ENCODE results near the gene LDLR.
"Not testable (repeated sequence)": the region's sequence is repeated elsewhere in the genome, so short reads cannot be mapped to it uniquely, and the experiment has no call there.

Gene LDLR

GRCh38 chr19:11094520-11094894, 5.2 kb downstream of the LDLR start:
- no peak overlapping the region for H3K4me3 ChIP-seq (ENCODE audit: low read length)
- DNase-seq (ENCODE audit: low read depth): no peak
- no peak for TF ChIP-seq CTCF (conservative IDR thresholded peaks at IDR 0.05; ENCODE audit: low read length)

- no peak overlapping the region for H3K4me3 ChIP-seq (ENCODE audit: low read length)
- peak; percentile 81 for DNase-seq (ENCODE audit: low read depth)
- TF ChIP-seq CTCF (conservative IDR thresholded peaks at IDR 0.05; ENCODE audit: low read length): no peak
Measured at GRCh38 chr19:11096210-11096841, 7.1 kb downstream of the LDLR start.

- DNase-seq (ENCODE audit: low read depth); H3K4me3 ChIP-seq (ENCODE audit: low read length): not testable (repeated sequence)
Measured at GRCh38 chr19:11097367-11097766, 8.1 kb downstream of the LDLR start.

- no peak for DNase-seq (ENCODE audit: low read depth)
- H3K4me3 ChIP-seq (ENCODE audit: low read length): no peak overlapping the region
- TF ChIP-seq CTCF (conservative IDR thresholded peaks at IDR 0.05; ENCODE audit: low read length): no peak
Measured at GRCh38 chr19:11098327-11098726, 9.1 kb downstream of the LDLR start.

GRCh38 chr19:11098861-11099260, 9.6 kb downstream of the LDLR start:
- no peak for TF ChIP-seq CTCF (conservative IDR thresholded peaks at IDR 0.05; ENCODE audit: low read length)
- H3K4me3 ChIP-seq (ENCODE audit: low read length): no peak overlapping the region
- no peak for DNase-seq (ENCODE audit: low read depth)

- TF ChIP-seq CTCF (conservative IDR thresholded peaks at IDR 0.05; ENCODE audit: low read length): no peak
- H3K4me3 ChIP-seq (ENCODE audit: low read length): no peak overlapping the region
- no peak for DNase-seq (ENCODE audit: low read depth)
Measured at GRCh38 chr19:11100049-11100448, 10.8 kb downstream of the LDLR start.

GRCh38 chr19:11101057-11101456, 11.8 kb downstream of the LDLR start:
- no peak overlapping the region for H3K4me3 ChIP-seq (ENCODE audit: low read length)
- DNase-seq (ENCODE audit: low read depth): no peak
- TF ChIP-seq CTCF (conservative IDR thresholded peaks at IDR 0.05; ENCODE audit: low read length): no peak

GRCh38 chr19:11102944-11103343, 13.7 kb downstream of the LDLR start:
- no peak for DNase-seq (ENCODE audit: low read depth)
- no peak overlapping the region for H3K4me3 ChIP-seq (ENCODE audit: low read length)
- TF ChIP-seq CTCF (conservative IDR thresholded peaks at IDR 0.05; ENCODE audit: low read length): no peak

GRCh38 chr19:11103667-11104066, 14.4 kb downstream of the LDLR start:
- not testable (repeated sequence) for H3K4me3 ChIP-seq (ENCODE audit: low read length); DNase-seq (ENCODE audit: low read depth)
